ENCODE results near the gene AMDHD2.

AMDHD2 gene, protein sequence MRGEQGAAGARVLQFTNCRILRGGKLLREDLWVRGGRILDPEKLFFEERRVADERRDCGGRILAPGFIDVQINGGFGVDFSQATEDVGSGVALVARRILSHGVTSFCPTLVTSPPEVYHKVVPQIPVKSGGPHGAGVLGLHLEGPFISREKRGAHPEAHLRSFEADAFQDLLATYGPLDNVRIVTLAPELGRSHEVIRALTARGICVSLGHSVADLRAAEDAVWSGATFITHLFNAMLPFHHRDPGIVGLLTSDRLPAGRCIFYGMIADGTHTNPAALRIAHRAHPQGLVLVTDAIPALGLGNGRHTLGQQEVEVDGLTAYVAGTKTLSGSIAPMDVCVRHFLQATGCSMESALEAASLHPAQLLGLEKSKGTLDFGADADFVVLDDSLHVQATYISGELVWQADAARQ
- total RNA-seq = 11.8 to 51.4 (median 41.0) reads per million in 9 experiments

GRCh38 chr16:2520097-2520783 lies at the start of gene AMDHD2:
Gene AMDHD2, plus strand, starts transcription at chr16:2520371. Its CDS starts 88 bp downstream, at chr16:2520459.
- DNase-seq (peak; percentile 85 to 91 (median 89)), ATAC-seq (replicated peaks) (peak; percentile 66)
- no peaks in the 10 kb centered on the region for H3K9me3 Mint-ChIP-seq
- no peaks in the 10 kb centered on the region for H3K27me3 Mint-ChIP-seq
- H3K36me3 Mint-ChIP-seq (ENCODE audit: insufficient read depth) = peaks cover 80% of the 10 kb centered on the region
- peaks cover 48 to 54% of the 10 kb centered on the region in 2 donors for H3K4me1 Mint-ChIP-seq (ENCODE audit: low read depth in 2 of 2)
- H3K4me3 Mint-ChIP-seq = peak within 1 kb of the TSS; percentile 84 to 86
- H3K27ac Mint-ChIP-seq = peak within 1 kb of the TSS; percentile 95 to 96

GRCh38 chr16:2470603-2471015 lies 49.6 kb upstream of the AMDHD2 start:
- no peak overlapping the region for H3K27ac Mint-ChIP-seq
- no peaks in the 10 kb centered on the region for H3K9me3 Mint-ChIP-seq
- no peaks in the 10 kb centered on the region for H3K36me3 Mint-ChIP-seq (ENCODE audit: insufficient read depth)
- peaks cover 13 to 56% of the 10 kb centered on the region in 2 donors for H3K27me3 Mint-ChIP-seq
- peaks cover 7 to 11% of the 10 kb centered on the region in 2 donors for H3K4me1 Mint-ChIP-seq (ENCODE audit: low read depth in 2 of 2)
- ATAC-seq (replicated peaks) = no peak
- DNase-seq = no peak
- H3K4me3 Mint-ChIP-seq = peak overlapping the region in 1 of 2 donors; percentile 45

DNA sequence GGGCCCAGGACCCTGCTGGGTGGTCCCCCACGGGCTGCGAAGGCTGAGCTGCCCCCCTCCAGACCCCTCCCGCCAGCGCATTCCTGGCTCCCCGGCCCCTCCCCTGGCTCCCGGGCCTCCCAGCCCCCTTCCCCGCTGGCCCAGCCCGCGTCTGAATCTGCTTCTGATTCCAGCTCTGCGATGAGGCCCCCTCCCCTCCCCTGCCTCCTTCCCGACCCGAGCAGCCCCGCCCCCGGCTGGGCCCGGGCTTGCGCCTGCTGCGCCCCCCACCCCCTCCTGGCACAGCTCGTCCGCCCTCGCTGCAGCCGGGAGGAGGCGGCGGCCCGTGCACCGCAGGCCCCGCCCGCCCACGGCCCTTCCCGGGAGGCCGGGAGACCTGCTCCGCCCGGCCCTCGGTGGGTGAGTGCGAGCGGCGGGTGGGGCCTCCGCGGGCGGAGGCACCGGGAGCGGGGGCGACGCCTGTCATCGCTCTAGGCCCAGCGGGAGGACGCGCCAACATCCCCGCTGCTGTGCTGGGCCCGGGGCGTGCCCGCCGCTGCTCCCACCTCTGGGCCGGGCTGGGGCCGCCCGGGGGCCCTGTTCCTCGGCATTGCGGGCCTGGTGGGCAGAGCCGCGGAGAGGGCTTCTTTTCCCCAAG lies 49.0 kb upstream of the AMDHD2 start, which contains the start of gene NTN3:
TSS of gene NTN3 (plus strand) at position 282 of the 637 bp plus-strand sequence. CDS start 405 bp downstream, outside the sequence.
- Mint-ChIP-seq H3K4me1 (ENCODE audit: low read depth in 2 of 2) (peaks cover 12 to 13% of the 10 kb centered on the region in 2 donors), H3K27ac (no peak within 1 kb of the TSS), H3K27me3 (peaks cover 13 to 56% of the 10 kb centered on the region in 2 donors), H3K4me3 (peak within 1 kb of the TSS in 1 of 2 donors; percentile 45), H3K9me3 (no peaks in the 10 kb centered on the region), H3K36me3 (ENCODE audit: insufficient read depth) (no peaks in the 10 kb centered on the region)
- ATAC-seq (replicated peaks) (no peak), DNase-seq (no peak)

DNA sequence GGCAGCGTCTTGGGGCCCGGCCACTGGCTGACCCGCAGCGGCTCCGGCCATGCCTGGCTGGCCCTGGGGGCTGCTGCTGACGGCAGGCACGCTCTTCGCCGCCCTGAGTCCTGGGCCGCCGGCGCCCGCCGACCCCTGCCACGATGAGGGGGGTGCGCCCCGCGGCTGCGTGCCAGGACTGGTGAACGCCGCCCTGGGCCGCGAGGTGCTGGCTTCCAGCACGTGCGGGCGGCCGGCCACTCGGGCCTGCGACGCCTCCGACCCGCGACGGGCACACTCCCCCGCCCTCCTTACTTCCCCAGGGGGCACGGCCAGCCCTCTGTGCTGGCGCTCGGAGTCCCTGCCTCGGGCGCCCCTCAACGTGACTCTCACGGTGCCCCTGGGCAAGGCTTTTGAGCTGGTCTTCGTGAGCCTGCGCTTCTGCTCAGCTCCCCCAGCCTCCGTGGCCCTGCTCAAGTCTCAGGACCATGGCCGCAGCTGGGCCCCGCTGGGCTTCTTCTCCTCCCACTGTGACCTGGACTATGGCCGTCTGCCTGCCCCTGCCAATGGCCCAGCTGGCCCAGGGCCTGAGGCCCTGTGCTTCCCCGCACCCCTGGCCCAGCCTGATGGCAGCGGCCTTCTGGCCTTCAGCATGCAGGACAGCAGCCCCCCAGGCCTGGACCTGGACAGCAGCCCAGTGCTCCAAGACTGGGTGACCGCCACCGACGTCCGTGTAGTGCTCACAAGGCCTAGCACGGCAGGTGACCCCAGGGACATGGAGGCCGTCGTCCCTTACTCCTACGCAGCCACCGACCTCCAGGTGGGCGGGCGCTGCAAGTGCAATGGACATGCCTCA lies 48.3 kb upstream of the AMDHD2 start:
- H3K27me3 Mint-ChIP-seq = peaks cover 13 to 54% of the 10 kb centered on the region in 2 donors
- H3K9me3 Mint-ChIP-seq = no peaks in the 10 kb centered on the region
- H3K36me3 Mint-ChIP-seq (ENCODE audit: insufficient read depth) = no peaks in the 10 kb centered on the region
- DNase-seq (no peak), ATAC-seq (replicated peaks) (no peak)
- no peak overlapping the region for H3K27ac Mint-ChIP-seq
- peak overlapping the region in 1 of 2 donors; percentile 21 for H3K4me3 Mint-ChIP-seq
- peaks cover 14 to 19% of the 10 kb centered on the region in 2 donors for H3K4me1 Mint-ChIP-seq (ENCODE audit: low read depth in 2 of 2)

DNA sequence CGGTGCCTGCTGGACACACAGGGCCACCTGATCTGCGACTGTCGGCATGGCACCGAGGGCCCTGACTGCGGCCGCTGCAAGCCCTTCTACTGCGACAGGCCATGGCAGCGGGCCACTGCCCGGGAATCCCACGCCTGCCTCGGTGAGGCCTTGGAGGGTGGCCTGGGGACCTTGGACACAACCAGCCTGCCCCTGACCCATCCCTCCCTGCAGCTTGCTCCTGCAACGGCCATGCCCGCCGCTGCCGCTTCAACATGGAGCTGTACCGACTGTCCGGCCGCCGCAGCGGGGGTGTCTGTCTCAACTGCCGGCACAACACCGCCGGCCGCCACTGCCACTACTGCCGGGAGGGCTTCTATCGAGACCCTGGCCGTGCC lies 47.7 kb upstream of the AMDHD2 start:
- Mint-ChIP-seq H3K27ac (no peak overlapping the region), H3K9me3 (no peaks in the 10 kb centered on the region), H3K4me1 (ENCODE audit: low read depth in 2 of 2) (peaks cover 16 to 22% of the 10 kb centered on the region in 2 donors), H3K36me3 (ENCODE audit: insufficient read depth) (no peaks in the 10 kb centered on the region), H3K4me3 (no peak overlapping the region), H3K27me3 (peaks cover 13 to 48% of the 10 kb centered on the region in 2 donors)
- ATAC-seq (replicated peaks) (no peak), DNase-seq (no peak)

DNA sequence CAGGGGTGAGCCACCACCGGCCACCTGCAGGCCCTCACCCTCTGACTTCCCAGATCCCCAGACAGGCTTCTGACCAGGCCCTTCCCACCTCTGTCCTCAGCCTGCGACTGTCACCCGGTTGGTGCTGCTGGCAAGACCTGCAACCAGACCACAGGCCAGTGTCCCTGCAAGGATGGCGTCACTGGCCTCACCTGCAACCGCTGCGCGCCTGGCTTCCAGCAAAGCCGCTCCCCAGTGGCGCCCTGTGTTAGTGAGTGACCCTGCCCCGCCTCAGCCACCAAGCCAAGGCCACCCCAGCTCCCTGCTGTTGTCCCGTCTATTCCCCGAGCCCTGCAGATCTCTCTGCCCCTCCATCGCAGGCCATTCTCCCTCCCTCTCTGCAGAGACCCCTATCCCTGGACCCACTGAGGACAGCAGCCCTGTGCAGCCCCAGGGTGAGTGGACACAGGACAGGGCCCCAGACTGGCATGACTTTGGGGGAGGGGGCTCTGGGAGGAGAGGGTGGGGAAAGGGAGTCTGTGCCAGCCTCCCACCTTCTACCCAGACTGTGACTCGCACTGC lies 47.2 kb upstream of the AMDHD2 start:
- no peak for DNase-seq
- H3K27me3 Mint-ChIP-seq = peaks cover 13 to 46% of the 10 kb centered on the region in 2 donors
- ATAC-seq (replicated peaks) = no peak
- no peaks in the 10 kb centered on the region for H3K9me3 Mint-ChIP-seq
- H3K36me3 Mint-ChIP-seq (ENCODE audit: insufficient read depth) = no peaks in the 10 kb centered on the region
- H3K4me3 Mint-ChIP-seq = peak overlapping the region; percentile 55 to 61
- H3K27ac Mint-ChIP-seq = no peak overlapping the region
- H3K4me1 Mint-ChIP-seq (ENCODE audit: low read depth in 2 of 2) = peaks cover 20 to 26% of the 10 kb centered on the region in 2 donors

- H3K4me3 Mint-ChIP-seq = peak overlapping the region; percentile 55 to 61
- no peak for DNase-seq
- H3K27ac Mint-ChIP-seq = no peak overlapping the region
- H3K36me3 Mint-ChIP-seq (ENCODE audit: insufficient read depth) = no peaks in the 10 kb centered on the region
- H3K9me3 Mint-ChIP-seq = no peaks in the 10 kb centered on the region
- H3K27me3 Mint-ChIP-seq = peaks cover 13 to 41% of the 10 kb centered on the region in 2 donors
- H3K4me1 Mint-ChIP-seq (ENCODE audit: low read depth in 2 of 2) = peaks cover 21 to 26% of the 10 kb centered on the region in 2 donors
- ATAC-seq (replicated peaks) = peak; percentile 11
These were observed 46.7 kb upstream of the AMDHD2 start for GRCh38 chr16:2473446-2473926.

DNA sequence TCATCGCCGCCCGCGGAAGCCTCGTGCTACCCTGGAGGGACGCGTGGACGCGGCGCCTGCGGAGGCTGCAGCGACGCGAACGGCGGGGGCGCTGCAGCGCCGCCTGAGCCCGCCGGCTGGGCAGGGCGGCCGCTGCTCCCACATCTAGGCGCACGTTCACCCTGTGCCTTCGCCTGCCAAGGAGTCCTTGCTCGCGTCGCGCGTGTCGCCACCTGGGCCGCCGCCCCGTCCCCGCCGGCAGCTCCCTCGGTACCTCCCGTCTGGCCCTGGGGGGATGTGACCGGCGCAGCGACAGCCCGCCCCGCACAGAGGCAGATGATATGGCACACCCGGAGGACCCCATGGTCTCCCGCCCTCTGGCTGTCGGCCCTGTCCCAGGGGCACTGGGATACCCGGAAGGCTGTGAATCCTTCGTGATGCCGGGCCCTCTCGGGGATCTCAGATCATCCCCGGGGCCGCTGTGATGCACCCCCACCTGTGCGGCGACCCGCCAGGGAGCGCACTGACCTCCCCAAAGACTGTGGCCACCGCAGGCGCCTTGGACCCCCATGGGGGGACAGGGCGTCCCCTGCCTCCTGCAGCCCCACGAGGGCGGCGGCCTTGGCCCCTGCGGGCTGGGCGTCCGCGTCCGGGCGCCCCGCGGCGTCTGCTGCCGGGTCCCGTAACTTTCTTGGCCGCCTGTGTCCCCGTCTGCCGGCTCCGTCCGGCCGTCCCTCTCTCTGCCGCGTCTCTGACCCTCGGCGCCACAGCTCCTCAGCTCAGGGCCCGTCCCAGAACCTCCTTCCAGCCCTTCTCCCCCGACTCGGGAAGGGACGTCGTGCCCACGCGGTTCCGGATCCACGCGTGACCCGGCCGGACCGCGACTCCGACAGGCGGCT lies 45.9 kb upstream of the AMDHD2 start:
- Mint-ChIP-seq H3K9me3 (no peaks in the 10 kb centered on the region), H3K27me3 (peaks cover 13 to 34% of the 10 kb centered on the region in 2 donors), H3K4me1 (ENCODE audit: low read depth in 2 of 2) (peaks cover 21 to 26% of the 10 kb centered on the region in 2 donors), H3K27ac (no peak overlapping the region), H3K36me3 (ENCODE audit: insufficient read depth) (no peaks in the 10 kb centered on the region), H3K4me3 (peak overlapping the region; percentile 71 to 75)
- DNase-seq = peak; percentile 41 to 58 (median 49)
- peak; percentile 75 for ATAC-seq (replicated peaks)

GRCh38 chr16:2474877-2475412 lies 45.2 kb upstream of the AMDHD2 start, which contains the start of gene TBC1D24:
Gene TBC1D24, plus strand, starts transcription at chr16:2475127. Its CDS starts 21,022 bp downstream, at chr16:2496149.
- Mint-ChIP-seq H3K4me3 (peak within 1 kb of the TSS; percentile 71 to 75), H3K36me3 (ENCODE audit: insufficient read depth) (no peaks in the 10 kb centered on the region), H3K27ac (no peak within 1 kb of the TSS), H3K27me3 (peaks cover 7 to 27% of the 10 kb centered on the region in 2 donors), H3K9me3 (no peaks in the 10 kb centered on the region), H3K4me1 (ENCODE audit: low read depth in 2 of 2) (peaks cover 19 to 26% of the 10 kb centered on the region in 2 donors)
- peak; percentile 63 for ATAC-seq (replicated peaks)
- peak; percentile 60 to 68 (median 62) for DNase-seq

GRCh38 chr16:2475413-2476344 lies 44.5 kb upstream of the AMDHD2 start:
- peaks cover 0 to 19% of the 10 kb centered on the region in 2 donors for H3K27me3 Mint-ChIP-seq
- no peaks in the 10 kb centered on the region for H3K36me3 Mint-ChIP-seq (ENCODE audit: insufficient read depth)
- H3K27ac Mint-ChIP-seq = no peak overlapping the region
- ATAC-seq (replicated peaks) = peak; percentile 45
- H3K9me3 Mint-ChIP-seq = no peaks in the 10 kb centered on the region
- H3K4me3 Mint-ChIP-seq = peak overlapping the region; percentile 71 to 75
- peaks cover 15 to 26% of the 10 kb centered on the region in 2 donors for H3K4me1 Mint-ChIP-seq (ENCODE audit: low read depth in 2 of 2)
- peak in 1 of 3 experiments; percentile 31 for DNase-seq

Measured in effector memory CD8-positive, alpha-beta T cell (primary cell).